Activated CD4-positive, alpha-beta T cell treated with anti-CD3 and anti-CD28 coated beads, Interleukin-2, amount 50 U/mL, for 24 hours (primary cell): Measurements from ENCODE around the gene CFDP1.
"Not testable (repeated sequence)": the region's sequence is repeated elsewhere in the genome, so short reads cannot be mapped to it uniquely, and the experiment has no call there.

Experiments used
- DNase-seq, 2 donors: peaks; one replicate each; pipeline ENCODE4 v3.0.0-alpha.2; 2020; ENCODE audit warnings: low read depth in 1 of 2, low spot score in 1 of 2

The CFDP1 gene

DNA sequence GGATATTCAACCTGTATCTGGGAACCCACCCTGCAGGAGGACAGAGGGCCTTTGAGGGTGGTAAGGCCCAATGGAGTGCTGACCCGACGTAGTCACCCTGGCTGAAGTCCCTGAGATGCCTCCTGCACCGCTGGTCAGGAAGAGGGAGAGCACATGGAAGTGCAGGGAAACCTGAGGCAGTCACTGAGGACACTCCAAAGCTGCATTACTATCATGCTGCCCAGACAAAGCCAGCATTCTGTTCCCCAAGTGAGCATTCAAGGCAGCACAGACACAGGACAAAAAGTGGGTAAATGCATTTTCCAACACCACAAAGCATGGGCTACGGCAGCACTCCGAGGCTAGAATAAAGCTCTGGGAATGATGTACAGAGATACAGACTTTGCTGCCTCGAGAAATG, 135.0 kb downstream of the CFDP1 start:
- no peak for DNase-seq

DNA sequence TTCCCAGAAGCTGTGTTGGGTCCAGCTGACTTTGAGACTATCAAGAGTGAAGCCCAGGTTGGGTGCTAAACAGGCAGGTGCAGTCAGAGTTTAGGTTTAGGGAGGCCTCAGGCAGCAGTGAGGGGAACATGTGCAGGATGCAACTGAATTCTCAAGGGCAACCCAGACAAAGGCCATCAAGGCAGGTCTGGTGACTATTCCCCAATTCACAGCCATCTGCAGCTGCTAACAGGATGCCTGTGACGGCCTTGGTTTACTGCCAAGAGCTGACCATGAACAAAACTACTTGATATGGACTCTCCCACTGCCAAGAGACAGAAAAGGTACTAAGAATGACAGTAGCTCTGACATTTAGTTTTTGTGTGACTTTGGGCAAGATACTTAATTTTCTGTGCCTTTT, 136.7 kb downstream of the CFDP1 start:
- no peak for DNase-seq

DNA sequence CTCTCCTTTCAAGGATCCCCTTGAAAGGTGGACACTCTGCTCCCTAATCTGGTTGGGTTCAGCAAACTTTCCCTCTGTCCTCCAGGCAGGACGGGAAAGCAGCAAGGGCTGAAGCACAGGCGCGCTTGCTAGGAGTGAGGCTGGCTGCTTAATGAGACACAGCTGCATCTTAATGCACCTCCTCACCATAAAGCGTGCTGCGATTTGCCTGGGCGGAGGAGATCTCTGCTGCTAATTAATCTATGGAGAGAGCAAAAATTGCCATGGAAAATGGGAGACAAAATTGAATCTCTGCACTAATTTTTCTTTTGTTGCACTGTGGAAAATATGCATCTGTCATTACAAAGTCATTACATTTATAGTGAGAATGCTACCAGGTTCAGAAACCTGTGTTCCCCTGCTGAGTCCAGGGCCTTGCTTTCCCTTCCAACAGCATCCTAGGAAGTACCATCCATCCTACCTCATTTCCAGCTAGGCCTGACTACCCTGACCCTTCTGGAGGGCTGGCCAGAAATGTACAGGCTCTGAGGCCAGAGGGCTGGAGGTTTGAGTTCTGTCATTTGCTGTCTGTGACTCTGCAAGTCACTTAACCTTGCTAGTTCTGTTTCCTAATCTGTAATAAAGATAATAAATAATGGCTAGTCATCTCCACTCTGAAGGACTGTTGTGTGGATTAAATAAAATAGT, 138.4 kb downstream of the CFDP1 start:
- no peak for DNase-seq

DNA sequence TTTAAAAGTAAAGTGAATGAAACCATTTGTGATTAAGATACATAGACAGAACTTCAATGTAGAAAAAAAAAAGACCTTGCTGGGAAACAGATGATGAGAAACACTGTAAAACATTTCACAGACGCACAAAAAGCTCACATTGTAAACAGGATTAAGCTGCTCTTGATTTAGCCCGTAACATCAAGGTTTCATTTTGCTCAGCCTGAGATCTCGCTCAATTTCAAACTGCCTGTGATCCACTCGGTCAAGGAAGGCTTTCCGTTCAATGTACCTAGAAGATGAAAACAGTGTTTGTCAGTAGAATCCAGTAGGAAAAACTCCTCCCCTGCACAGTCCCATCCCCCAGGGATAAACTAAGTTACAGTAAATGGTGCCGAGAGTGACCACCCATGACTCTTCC, 139.5 kb downstream of the CFDP1 start:
- DNase-seq: no peak

DNA sequence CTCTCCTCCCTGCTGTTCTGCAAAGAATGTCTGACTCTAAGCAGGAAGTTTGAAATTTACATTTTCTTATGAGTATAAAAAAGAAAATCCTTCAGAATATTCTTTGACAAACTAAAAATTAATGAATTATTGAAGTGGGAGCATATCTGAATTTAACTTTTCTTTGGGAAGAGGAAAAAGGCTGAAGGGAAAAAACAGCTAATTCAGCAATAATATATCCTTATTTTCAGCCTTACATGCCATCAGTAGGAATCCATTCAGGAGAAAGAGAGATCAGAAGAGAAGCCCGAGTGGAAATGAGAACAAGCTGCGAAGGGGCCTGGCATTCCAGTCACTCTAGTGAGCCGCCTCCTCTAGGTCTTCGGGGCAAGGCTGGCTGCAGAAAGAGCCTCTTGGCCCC, 140.1 kb downstream of the CFDP1 start:
- no peak for DNase-seq

DNA sequence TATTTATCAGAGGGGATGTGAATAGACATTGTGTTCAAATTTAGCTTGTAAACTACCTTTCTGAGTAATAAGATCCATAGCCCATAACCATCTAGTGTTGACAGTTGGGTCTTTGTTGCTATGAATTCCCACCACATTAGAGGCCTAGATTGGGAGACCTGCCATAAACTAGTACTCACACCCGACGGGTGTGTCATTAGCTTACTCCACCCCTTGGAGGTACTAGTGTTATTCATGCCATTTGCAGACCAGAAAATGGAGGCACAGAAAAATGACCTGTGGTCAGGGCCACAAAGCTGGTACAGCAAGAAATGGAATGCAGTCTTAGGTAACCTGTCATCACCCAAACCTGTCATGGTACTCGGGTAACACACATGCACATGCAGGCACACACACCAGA, 140.6 kb downstream of the CFDP1 start:
- DNase-seq: no peak

DNA sequence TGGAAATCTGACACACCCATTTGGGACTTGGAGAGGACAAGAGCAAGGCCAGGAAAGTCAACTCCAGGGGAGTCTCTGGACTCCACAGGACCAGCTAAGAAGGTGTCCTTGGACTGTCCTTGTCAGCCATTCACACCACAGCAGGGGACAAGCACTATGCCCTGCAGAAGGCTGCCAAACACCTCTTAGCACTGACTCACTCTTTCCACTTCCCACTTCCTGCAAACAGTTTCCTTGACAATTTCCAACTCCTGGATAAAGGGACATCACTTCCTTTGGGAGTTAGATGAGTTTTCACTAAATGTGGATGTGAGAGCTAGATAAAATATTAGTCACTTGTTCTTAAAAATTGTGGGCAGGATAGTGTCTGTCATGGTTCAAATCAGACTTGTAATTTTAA, 144.1 kb downstream of the CFDP1 start:
- no peak for DNase-seq

DNA sequence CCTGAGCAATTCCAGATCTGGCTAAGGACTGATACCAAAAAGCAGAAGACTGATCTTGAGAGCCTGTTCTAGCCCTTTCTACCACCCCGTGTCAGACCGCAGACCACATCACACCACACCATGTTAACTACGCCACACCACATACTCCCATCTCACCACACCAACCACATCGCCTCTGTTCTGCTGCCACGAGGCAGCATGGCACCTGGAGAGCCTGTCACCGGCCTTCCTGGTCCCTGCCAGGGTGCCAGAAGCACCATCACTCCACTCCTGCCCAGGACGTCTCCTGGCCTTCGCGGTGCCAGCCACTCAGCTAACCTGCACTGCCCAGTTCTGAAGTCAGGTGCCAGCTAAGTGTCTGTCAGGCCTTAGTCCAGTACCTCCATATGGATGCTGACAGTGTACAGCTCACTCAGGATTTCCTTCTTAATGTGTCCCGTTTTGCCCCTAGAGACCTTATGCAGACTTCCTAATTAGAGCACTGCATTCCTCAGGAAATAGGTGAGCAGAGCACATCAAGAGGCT, 144.6 kb downstream of the CFDP1 start:
- peak; percentile 18 to 36 for DNase-seq

DNA sequence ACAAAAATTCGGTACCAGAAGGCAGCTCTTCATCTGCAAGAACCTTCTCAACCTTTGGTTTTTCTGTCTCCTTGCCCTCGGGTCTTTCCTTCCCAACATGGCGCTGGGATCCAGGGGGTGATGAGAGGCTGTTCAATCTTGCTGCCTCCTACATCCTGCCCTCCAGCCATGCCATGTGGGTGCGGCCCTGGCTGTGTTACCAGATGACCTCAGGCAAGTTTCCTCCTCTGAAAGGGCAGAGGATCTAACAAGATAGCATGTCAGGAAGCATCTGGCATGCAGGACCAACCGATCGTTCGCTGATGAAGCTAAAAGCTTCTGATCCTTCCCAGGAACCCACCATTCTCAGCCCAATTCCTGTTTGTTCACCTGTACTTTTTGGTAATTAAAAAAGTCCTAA, 145.1 kb downstream of the CFDP1 start:
- no peak for DNase-seq

DNA sequence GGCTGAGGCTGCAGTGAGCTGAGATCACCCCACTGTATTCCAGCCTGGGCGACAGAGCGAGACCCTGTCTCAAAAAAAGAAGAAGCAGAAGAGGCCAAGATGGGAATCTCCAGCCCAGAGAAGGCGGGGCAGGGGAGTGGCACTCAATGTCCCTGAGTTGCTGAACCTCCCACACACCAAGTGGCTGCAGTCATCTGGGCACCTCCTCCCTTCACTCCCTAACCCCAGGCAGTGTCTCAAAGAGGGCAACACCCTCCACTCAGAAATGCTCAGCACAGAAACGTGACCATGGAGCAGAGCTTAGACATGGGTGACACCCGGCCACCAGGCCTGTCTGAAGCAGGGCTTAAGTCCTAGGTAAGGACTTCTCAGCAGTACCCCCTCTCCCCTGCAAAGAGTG, 145.6 kb downstream of the CFDP1 start:
- no peak for DNase-seq

DNA sequence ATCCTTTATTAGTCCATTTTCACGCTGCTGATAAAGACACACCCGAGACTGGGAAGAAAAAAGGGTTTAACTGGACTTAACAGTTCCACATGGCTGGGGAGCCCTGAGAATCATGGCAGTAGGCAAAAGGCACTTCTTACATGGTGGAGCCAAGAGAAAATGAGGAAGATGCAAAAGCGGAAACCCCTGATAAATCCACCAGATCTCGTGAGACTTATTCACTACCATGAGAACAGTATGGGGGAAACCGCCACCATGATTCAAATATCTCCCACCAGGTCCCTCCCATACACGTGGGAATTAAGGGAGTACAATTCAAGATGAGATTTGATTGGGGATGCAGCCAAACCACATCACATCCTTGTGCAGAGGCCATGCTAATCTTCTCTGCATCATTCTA, 146.9 kb downstream of the CFDP1 start:
- no peak for DNase-seq

DNA sequence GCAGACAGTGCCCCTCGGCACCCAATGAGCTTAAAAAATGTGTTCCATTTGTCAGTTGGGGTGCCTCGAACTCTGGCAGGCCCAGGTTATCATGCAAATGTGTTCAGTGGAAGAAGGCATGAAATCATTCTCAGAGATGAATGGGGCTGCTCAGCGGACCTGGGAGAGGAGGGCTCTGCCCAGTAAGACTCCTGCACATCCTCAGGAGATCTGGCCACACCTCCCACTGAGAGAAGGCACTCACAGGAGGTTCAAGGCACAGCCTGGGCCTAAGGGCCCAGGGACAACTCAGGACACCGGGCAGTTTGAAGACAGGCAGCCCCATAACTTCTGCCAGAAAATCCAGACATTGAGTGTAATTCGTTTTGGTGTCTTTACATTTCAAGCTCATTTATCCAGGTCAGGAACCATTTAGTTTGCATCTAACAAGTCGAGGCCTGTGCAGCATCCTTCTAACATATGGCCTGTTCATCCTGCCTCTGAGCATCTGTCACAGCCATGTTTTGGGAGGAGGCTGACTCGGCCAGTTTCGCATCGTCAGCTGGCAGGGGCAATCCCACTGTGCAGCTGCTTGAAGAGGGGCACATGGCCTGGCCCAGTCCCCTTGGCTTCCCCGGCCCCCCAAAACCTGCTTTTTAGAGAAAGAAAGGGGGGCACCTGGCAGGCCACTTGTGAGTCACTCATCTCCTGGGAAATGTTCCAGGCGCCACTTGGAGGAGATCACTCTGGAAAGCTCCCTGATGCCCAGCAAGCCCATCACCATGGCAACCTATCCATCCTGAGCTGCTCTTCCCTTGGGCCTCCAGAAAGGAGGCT, 150.6 kb downstream of the CFDP1 start:
- DNase-seq: no peak

DNA sequence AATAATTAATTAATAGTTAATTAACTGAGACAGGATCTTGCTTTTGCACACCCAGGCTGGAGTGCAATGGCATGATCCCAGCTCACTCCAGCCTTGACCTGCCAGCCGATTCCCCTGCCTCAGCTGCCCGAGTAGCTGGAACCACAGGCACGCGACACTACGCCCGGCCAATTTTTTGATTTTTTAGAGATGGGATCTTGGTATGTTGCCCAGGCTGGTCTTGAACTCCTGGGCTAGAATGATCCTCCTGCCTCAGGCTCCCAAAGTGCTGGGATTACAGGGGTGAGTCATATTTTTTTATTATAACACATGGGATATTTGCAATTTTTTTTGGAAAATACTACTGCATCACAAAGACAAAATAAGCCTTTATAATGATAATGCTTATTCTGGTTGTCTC, 151.5 kb downstream of the CFDP1 start:
- no peak for DNase-seq

DNA sequence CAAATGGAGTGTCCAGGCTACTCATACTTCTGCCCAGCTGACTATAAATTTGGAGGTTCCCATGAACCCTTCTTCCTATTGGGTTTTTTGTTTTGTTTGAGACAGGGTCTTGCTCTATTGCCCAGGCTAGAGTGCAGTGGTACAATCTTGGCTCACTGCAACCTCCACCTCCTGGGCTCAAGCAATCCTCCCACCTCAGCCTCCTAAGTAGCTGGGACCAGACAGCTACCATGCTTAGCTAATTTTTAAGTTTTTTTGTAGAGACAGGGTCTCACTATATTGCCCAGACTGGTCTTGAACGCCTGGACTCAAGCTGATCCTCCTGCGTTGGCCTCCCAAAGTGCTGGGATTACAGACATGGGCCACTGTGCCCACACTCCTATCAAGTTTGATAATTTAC, 152.3 kb downstream of the CFDP1 start:
- DNase-seq: not testable (repeated sequence)

DNA sequence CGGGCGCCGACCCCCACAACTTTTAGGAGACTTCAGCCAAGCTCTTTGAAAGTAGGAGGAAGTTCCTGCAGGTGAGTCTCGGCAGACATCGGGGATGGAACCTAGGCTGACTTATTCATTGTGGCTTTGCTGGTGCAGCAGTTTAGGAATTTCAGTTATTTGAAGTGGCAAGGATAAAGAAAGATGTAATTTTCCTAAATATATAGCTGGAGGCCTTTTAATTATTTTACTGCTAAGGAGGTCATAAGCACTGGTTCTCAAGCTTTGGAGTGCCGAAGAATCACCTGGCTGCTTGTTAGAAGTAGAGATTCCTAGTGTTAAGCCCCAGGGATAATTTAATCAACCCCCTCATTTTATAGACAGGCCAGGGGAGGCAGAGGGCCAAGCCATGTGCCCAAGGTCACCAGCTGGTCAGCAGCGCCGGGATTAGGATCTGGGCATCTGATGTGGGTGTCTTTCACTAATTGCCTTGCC, 152.9 kb downstream of the CFDP1 start:
- no peak for DNase-seq

DNA sequence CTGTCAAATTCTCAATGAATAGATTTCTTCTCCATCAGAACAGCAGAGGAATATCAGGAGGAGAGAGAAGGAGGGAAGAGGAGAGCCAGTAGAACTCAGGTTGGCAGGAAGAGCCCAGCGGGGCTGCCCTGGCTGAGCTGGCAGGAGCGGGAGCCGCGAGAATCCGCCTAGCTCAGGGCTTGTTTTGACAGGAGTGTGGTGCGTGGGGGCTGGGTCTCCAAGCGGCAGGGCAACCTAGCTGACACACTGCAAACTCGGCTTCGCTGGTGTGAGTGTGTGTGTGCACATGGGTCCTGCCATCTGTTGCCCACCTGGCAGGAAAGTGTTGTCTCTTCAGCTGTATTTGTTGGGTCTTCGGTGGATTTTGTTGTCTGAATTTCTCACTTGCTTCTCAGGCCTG, 154.0 kb downstream of the CFDP1 start:
- DNase-seq: no peak

DNA sequence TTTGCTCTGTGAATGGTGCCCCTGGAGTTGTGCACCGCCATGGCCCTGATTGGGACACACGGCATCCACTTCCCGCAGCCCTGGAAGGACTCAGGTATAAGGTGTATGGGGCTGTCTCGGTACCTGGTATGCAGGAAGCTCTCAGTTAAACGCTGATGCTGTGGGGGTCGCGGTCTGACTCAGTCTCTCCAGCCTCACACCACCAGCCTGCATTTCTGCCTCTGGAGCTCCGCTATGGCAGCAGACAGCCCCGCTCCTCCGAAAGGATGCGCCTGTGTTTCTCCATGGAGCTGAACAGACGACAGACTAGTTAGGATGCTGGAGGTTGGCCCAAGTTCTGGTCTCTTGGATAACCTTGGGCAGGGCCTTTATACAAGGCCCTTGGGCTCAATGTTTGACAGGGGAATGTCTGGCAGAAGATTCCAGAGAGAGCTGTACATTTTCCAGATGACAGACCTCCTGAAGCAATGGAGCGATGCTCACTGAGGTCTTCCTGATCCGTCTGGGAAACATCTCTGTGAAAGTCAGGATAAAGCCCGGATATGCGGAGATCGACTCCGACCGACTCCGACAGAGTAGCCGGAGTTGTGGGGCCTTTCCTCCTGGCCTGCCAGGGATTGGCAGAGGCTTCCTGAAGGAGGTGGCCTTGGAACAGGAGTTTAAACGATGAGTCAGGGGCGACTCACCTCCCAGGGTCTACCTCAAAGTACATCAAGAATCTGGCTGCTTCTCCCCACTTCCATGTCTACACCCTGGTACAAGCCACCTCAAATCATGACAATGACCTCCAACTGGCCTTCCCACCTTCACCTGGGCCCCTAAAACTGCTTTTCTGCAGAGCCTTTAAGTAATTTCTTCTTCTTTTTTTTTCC, 160.0 kb downstream of the CFDP1 start:
- no peak for DNase-seq

DNA sequence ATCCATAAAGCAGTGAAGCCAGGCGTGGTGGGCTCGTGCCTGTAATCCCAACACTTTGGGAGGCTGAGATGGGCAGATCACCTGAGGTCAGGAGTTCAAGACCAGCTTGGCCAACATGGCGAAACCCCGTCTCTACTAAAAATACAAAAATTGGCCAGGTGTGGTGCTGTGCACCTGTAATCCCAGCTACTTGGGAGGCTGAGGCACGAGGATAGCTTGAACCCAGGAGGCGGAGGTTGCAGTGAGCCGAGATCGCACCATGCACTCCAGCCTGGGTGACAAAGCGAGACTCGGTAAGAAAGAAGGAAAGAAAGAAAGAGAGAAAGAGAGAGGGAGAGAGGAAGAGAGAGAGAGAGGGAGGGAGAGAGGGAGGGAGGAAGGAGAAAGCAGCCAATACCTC, 160.7 kb downstream of the CFDP1 start:
- DNase-seq: not testable (repeated sequence)

DNA sequence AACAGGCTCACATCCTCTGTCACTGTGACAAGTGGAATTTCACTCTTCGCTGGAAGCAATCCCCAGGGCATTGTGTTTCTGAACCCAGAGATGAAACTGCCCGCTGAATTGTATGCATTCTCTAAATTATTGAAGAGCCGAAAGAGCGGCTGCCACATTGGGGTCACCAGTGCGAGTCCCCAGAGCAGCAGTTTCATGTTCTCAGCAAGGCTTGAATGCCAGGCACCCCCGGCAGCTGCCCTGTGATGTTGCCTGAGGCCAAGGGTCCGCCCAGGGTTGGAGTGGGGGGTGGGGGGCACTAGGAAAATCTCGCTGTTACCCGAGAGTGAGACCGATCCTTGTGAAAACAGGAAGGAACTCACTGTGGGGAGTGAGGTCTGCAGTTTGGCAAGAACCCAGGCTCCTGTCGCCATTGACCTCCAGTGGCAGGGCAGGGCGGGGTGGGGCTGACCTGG, 161.2 kb downstream of the CFDP1 start:
- no peak for DNase-seq

DNA sequence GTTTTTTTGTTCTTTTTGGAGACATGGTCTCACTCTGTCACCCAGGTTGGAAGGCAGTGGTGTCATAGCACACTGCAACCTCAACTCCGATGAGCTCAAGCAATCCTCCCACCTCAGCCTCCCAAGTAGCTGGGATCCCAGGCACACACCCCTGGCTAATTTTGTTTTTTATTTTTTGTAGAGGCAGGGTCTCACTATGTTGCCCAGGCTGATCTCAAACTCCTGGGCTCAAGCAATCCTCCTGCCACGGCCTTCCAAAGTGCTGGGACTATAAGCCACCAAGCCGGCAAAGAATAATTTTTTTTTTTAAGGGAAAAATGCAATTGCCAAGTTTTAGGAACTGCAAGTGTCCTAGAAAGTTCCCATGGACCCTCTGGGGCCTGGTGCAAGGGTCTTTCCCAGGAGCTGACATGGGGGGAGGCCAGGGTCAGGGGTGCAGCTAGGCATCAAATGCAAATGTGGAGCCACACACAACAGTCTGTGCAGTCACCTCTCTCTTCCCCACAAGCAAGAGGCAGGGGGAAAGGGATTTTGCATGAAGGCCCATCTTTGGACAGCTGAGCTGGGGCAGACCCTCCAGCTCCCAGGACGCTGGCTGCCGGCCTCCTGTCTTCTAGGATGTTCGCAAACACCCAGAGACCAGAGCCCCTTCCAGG, 161.7 kb downstream of the CFDP1 start:
- DNase-seq: no peak

DNA sequence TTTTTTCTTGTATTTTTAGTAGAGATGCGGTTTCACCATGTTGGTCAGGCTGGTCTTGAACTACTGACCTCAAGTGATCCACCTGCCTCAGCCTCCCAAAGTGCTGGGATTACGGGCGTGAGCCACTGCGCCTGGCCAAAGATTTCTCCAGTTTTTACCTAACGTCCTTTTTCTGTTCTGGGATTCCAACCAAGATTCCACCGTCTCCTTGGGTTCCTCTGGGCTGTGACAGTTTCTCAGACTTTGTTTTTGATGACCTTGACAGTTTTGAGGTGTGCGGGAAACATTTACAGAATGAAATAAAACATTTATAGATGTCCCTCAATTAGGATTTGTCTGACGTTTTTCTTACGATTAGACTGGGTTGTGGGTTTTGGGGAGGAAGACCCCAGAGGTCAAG, 163.9 kb downstream of the CFDP1 start:
- DNase-seq: not testable (repeated sequence)
